GM21825 (cell line): ENCODE data around the gene CCT3.
"Not testable (repeated sequence)": the region's sequence is repeated elsewhere in the genome, so short reads cannot be mapped to it uniquely, and the experiment has no call there.

Source experiments
- ATAC-seq: cut with Tn5 transposase; IDR thresholded peaks from one replicate; pipeline ENCODE4 v1.9.1; 2021; ENCODE audit warnings: mild to moderate bottlenecking, moderate library complexity; ENCODE audit not compliant: unreplicated experiment

Gene CCT3

GRCh38 chr1:156337052-156337887 is 822 bp downstream of the CCT3 start:
- no peak for ATAC-seq

- no peak for ATAC-seq
Observed at GRCh38 chr1:156336242-156336641, 1.9 kb downstream of the CCT3 start.

- not testable (repeated sequence) for ATAC-seq
Observed at GRCh38 chr1:156323179-156323578, 14.9 kb downstream of the CCT3 start.

GRCh38 chr1:156320560-156320959 is 17.5 kb downstream of the CCT3 start:
- no peak for ATAC-seq

GRCh38 chr1:156319664-156320063 is 18.4 kb downstream of the CCT3 start:
- no peak for ATAC-seq

GRCh38 chr1:156316909-156317308 is 21.2 kb downstream of the CCT3 start:
- ATAC-seq: no peak

- ATAC-seq: no peak
Observed at GRCh38 chr1:156310962-156311361, 27.1 kb downstream of the CCT3 start.

- no peak for ATAC-seq
Observed at GRCh38 chr1:156308078-156308477, 30.0 kb downstream of the CCT3 start.

- no peak for ATAC-seq
Observed at GRCh38 chr1:156305215-156305614, 32.9 kb downstream of the CCT3 start.

GRCh38 chr1:156303241-156303640 is 34.9 kb downstream of the CCT3 start:
- ATAC-seq: no peak

GRCh38 chr1:156298852-156299357 is 39.2 kb downstream of the CCT3 start, which contains the start of gene VHLL:
VHLL (minus strand) TSS chr1:156299307; CDS start chr1:156299189, 118 bp downstream.
- no peak for ATAC-seq

- ATAC-seq: no peak
Observed at GRCh38 chr1:156295391-156295947, 42.6 kb downstream of the CCT3 start, which contains the start of gene GLMP. GLMP (minus strand) TSS chr1:156295679; CDS start chr1:156295645, 34 bp downstream.

GRCh38 chr1:156293895-156294294 is 44.2 kb downstream of the CCT3 start:
- no peak for ATAC-seq

- no peak for ATAC-seq
Observed at GRCh38 chr1:156293098-156293434, 45.0 kb downstream of the CCT3 start.

GRCh38 chr1:156291226-156292061 is 46.6 kb downstream of the CCT3 start:
- no peak for ATAC-seq

GRCh38 chr1:156289857-156290256 is 48.2 kb downstream of the CCT3 start:
- ATAC-seq: no peak

- no peak for ATAC-seq
Observed at GRCh38 chr1:156286061-156286460, 52.0 kb downstream of the CCT3 start.

GRCh38 chr1:156285437-156285836 is 52.7 kb downstream of the CCT3 start:
- ATAC-seq: no peak

- no peak for ATAC-seq
Observed at GRCh38 chr1:156284757-156285156, 53.3 kb downstream of the CCT3 start.

GRCh38 chr1:156284112-156284511 is 54.0 kb downstream of the CCT3 start, which contains the start of gene TMEM79:
TMEM79 (plus strand) TSS chr1:156284325; CDS start chr1:156285227, 902 bp downstream.
- no peak for ATAC-seq

- no peak for ATAC-seq
Observed at GRCh38 chr1:156283521-156283920, 54.6 kb downstream of the CCT3 start.
